GM21825 (cell line): ENCODE measurements around the gene IGLON5.
A peak's percentile ranks its signal among the peaks of the same experiment; 100 is the strongest.

Experiments
- ATAC-seq: cut with Tn5 transposase; IDR thresholded peaks from one replicate; pipeline ENCODE4 v1.9.1; 2021; ENCODE audit warnings: mild to moderate bottlenecking, moderate library complexity; ENCODE audit not compliant: unreplicated experiment

Gene IGLON5

DNA sequence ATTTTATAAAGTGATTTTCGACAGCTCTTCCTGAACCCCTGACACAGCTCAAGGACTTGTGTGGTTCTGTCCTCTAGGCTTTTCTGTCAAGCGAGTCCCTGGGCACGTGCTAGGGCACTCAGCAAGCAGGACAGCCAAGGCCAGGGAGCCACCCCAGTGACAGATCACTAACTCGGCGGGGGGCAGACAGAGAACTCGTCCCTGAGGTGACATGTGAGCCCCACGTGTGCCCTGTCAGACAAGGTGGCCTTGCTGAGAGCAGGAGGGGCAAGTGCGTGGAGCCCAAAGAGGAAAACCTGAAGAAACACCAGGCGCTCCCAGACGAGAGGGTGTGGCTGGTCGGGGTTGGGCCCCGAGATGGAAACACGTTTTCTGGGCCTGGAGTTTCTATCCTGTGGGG is 49.8 kb downstream of the IGLON5 start:
- ATAC-seq: no peak

DNA sequence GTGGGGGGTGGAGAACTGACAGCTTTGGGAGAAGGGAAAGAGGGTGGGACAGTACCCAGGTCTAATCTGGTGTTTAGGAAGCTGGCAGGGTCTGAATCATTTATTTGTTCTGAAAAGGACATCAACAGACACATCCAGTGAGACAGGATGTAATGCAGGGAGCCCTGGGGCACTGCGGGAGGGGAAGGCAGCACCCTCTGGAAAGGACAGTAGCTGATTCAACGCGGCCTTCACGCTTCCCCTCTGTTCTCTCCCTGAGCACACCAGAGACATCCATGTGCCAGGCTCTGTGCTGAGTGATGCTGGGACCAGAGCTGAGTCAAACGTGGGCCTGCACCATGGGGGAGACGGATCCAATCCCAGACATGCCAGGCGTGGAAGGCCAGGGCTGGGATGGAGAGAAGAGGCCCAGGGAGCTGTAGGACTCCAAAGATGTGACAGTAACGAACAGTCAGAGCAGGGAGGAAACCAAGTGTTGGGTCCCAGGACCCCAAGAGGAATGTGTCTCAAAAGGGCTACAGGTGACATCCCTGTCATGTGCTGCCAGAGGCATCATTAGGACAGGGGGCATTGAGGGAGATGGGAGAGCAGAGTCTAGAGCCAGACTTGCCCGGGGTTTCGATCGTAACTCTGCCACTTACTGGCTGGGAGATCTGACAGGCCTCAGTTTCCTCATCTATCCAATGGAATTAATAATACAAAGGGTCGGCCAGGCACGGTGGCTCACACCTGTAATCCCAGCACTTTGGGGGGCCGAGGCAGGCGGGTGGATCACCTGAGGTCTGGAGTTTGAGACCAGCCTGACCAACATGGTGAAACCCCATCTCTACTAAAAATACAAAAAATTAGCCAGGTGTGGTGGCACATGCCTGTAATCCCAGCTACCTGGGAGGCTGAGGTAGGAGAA is 53.0 kb downstream of the IGLON5 start:
- ATAC-seq: no peak

DNA sequence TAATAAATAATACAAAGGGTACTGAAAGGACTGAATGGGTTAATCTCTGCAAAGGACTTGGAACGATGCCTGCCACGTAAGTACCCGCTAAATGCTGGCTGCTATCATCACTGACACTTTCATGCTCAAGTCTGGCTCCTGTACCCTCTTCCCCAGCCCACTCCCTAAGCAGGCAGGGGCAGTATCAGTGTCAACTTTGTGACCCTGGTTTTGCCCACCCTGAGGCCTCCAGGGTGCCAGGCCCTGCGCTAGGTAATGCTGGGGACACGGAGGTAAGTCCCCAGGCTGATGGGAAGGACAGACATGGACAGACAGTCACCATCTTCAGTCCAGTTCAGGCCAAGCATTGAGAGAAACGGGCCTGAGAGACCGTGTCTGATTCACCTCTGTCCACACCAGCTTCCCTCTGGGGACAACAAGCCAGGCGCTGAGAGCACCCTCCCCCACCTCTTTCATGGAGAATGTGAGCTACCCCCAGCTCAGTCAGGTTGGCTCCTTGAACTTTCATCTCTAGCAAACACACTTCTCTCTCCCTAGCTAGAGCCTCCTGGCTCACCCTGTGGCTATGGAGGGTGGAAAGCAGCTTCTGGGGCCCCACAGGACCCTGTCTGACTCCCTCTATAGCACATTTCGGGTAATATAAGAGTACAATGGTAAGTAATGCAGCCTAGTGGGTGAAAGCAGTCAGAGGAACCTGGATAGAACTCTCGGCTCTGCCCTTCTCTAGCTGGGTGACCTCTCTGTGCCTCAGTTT is 53.9 kb downstream of the IGLON5 start:
- ATAC-seq: no peak

- ATAC-seq: no peak
Measured at GRCh38 chr19:51365965-51366388, 54.5 kb downstream of the IGLON5 start, which contains the start of gene ETFB. ETFB (minus strand) TSS chr19:51366388; CDS start chr19:51366326, 62 bp downstream.

GRCh38 chr19:51366389-51367254 is 55.2 kb downstream of the IGLON5 start:
- ATAC-seq: peak; percentile 46

DNA sequence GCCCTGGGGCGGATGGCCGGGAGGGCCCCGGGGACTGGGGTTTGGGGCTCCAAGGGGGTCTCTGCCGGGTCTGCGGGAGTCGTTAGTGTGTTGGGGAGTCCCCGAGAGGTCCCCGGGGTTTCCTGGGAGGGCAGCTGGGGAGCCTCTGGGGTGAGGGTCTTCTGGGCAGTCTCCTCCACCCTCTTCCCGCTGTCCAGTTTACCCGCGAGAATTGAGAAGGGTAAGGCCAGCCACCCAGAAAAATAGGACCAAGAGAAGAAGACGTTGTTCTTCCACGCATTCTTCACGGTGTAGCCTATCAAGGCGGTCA is 55.8 kb downstream of the IGLON5 start:
- ATAC-seq: no peak

DNA sequence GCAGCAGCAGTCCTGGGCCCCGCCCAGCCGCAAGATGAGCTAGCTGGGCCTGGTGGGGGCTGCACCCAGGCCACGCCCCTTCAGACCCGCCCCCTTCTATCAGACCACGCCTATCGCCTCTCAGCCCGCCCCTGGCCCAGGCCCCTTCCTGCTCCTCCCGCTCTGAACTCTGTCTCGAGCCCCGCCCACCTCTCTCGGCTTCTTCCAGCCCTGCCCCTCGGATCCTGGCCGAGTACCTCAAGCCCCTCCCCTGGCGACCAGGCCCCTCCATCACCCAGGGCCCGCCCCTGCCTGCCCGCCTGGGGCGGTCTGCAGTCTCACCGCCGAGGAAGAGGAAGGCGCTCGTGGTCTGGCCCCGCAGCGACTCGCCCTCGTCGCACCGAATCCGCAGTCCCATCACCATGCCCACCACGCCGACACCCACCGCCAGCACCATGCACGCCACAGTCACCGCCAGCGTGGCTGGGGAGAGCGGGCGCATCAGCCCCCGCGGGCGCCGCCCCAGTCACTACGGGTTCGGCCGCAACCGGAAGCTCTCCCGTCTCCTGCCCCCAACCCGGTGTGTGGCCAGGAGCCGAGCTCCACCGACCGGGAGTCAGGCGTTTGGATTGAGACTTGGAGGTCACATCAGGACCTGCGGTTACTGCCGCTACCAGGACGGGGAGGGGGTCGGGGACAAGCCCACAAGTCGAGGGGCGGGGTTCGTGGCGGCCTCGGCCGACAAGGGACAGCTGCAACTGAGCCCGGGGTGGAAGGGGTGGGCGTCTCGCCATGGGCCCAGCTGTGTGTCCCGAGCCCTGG is 56.3 kb downstream of the IGLON5 start:
- ATAC-seq: peak; percentile 60

DNA sequence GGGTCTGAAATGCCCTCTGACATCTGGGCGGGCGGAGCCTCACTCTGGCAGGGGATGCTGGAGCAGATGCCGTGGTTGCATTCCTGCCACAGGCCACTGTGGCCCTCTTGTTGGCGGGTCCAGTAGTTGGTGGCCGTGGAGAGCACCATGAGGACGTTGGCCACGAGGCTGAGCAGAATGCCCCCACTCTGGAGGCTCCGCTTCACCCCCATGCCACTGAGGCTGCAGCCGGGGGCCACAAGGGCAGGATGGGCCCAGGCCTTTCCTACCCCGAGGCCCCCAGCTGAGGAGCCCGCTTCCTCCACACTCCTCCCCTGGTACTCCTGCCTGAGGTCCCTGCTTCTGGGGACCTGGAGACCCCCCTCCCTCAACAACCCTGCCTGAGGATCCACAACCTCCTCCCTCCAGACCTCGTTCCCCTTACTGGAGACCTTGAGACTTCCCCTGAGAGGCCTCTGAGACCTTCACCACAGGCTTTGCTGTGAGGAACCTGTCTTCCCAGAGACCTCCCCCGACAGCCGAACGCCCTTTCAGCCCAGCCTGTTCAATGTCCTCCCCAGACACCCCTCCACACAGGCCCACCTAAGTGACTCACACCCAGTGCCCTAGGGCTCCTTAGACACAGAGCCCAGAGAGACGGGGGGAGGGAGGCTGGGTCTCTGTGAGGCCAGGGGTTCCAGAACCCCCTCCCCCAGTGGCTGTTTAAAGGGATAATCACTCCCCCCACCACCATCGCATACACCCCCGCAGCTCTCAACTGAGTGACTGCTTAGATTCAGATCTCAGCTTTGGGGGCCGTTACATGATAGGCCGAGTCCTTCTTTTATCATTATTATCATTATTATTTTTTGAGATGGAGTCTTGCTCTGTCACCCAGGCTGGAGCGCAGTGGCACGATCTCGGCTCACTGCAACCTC is 57.2 kb downstream of the IGLON5 start, which contains the start of gene CLDND2:
Gene CLDND2 (minus strand): TSS at position 638 of the 917 bp plus-strand sequence. CDS start 426 bp downstream, at position 212.
- ATAC-seq: no peak

GRCh38 chr19:51370230-51370629 is 58.8 kb downstream of the IGLON5 start:
- ATAC-seq: no peak

GRCh38 chr19:51371186-51371690 is 59.8 kb downstream of the IGLON5 start:
- no peak for ATAC-seq

GRCh38 chr19:51372021-51372648 is 60.7 kb downstream of the IGLON5 start:
- ATAC-seq: no peak

DNA sequence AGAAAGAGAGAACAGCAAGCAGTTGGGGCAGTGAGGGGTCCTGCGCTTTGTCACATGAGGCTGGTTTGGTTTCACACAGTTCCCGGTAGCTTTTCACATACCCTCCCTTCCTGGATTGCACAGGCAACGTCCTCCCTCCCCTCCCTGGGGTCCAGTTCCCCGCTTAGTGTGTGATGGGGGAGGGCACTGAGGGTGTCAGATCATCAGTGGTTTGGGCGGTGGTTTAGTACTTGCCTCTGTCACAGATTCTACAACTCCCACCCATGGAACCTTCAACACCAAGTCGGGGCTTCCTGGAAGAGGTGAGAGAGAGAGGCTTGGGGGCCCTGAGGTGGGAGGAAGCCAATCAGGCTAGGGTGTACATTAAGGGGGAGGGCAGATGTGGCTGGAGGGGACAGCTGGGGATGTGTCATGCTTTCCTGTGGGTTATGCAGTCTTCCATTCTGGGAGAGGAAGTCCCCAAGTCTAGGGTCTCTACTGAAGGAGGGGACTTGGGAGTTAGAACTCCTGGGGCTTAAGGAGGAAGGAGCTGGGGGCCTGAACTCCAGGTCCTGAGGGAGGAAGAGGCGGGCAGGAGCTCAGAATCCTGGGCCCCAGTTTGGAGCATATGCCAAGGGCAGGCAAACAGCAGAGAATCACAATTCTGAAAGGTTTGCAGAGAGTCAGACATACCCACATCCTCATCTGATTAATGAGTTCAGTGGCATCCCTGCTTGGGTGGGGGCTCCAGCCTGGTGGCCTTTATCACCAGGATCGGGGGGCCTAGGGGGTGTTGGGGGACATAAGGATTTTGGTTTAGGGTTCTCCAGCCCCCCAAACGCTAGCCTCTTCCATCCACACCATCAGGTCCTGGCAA is 61.4 kb downstream of the IGLON5 start, which contains the start of gene NKG7:
Gene NKG7 (minus strand): TSS at position 6 of the 856 bp plus-strand sequence. CDS start 119 bp downstream, outside the sequence.
- no peak for ATAC-seq

GRCh38 chr19:51375504-51376221 is 64.2 kb downstream of the IGLON5 start:
- peak; percentile 40 for ATAC-seq

GRCh38 chr19:51377422-51377821 is 66.0 kb downstream of the IGLON5 start:
- ATAC-seq: no peak

- no peak for ATAC-seq
Measured at GRCh38 chr19:51380379-51380778, 68.9 kb downstream of the IGLON5 start.
